B cell (primary cell): Measurements from ENCODE around the gene TMEM50B. TPM values are rescaled to one million over a fixed set of nuclear protein-coding genes. Genes with fewer than 3 reads are reported as not detected.

Source experiments
- ATAC-seq: fragments of 200-7000 bp; cut with Tn5 transposase; one replicate; pipeline ENCODE4 v1.10.0; 2021; ENCODE audit warnings: low read depth, mild to moderate bottlenecking, moderate number of reproducible peaks, moderate library complexity
- CTCF ChIA-PET: fragments of 350-600 bp; sonication (Branson Sonifier 250); formaldehyde crosslinking; loops from one replicate; lab custom pipeline; 2021; ENCODE audit warnings: antibody characterized with exemption, inconsistent platforms; lab: Charles Lee
- POLR2A ChIA-PET: fragments of 350-600 bp; sonication (Branson Sonifier 250); formaldehyde crosslinking; loops from one replicate; lab custom pipeline; 2021; ENCODE audit warnings: antibody characterized with exemption; lab: Charles Lee
- DNase-seq: peaks from one replicate; pipeline ENCODE4 v3.0.0; 2013
- H2AFZ ChIP-seq: 2 replicates; pipeline ENCODE4 v1.6.1; 2012; ENCODE audit warnings: mild to moderate bottlenecking, low read depth, low read length; ENCODE audit not compliant: insufficient read depth, poor library complexity, severe bottlenecking
- H3K27ac ChIP-seq, 2 donors: 1 replicate in 1 of 2; 2 replicates in 1 of 2; pipeline ENCODE4 v1.5.1; 2012 to 2013; ENCODE audit warnings: low read length in 2 of 2, mild to moderate bottlenecking in 2 of 2, moderate library complexity in 1 of 2
- H3K27me3 ChIP-seq, 4 experiments: fragments of 200-600 bp in 1 of 4; sonication (generic) in 1 of 4; replicated peaks in 1 of 4; 1 replicate in 2 of 4; 2 replicates in 2 of 4; pipeline versions ENCODE4 v1.6.1 to v1.7.0; 2013 to 2016; ENCODE audit warnings: low read length in 3 of 4, mild to moderate bottlenecking in 2 of 4, mixed read lengths in 1 of 4, moderate library complexity in 1 of 4; ENCODE audit not compliant: insufficient read depth in 4 of 4, control insufficient read depth in 3 of 4; ENCODE audit errors: control extremely low read depth in 1 of 4
- H3K36me3 ChIP-seq, 2 experiments: replicated peaks in 1 of 2; 1 replicate in 1 of 2; 2 replicates in 1 of 2; pipeline versions ENCODE4 v1.6.1 to v1.7.1; 2013; ENCODE audit warnings: low read length in 1 of 2; ENCODE audit not compliant: insufficient read depth in 2 of 2, control insufficient read depth in 1 of 2; ENCODE audit errors: control extremely low read depth in 1 of 2, extremely low read depth in 1 of 2
- H3K4me1 ChIP-seq, 2 donors: fragments of 200-600 bp in 1 of 2; sonication (generic) in 1 of 2; 1 replicate in 1 of 2; 2 replicates in 1 of 2; pipeline versions ENCODE4 v1.5.1 to v1.6.1; 2013 to 2017; ENCODE audit warnings: low read length in 2 of 2; ENCODE audit not compliant: control insufficient read depth in 2 of 2, insufficient read depth in 2 of 2
- H3K4me2 ChIP-seq: replicated peaks from 2 replicates; pipeline ENCODE3; 2012; ENCODE audit warnings: mild to moderate bottlenecking, low read depth, low read length; ENCODE audit not compliant: poor library complexity, severe bottlenecking
- H3K4me3 ChIP-seq, 5 experiments: fragments of 200-600 bp in 1 of 5; sonication (generic) in 1 of 5; 1 replicate in 3 of 5; 2 replicates in 2 of 5; pipeline versions ENCODE4 v1.5.1 to v1.7.0; 2011 to 2016; ENCODE audit warnings: low read length in 4 of 5, mild to moderate bottlenecking in 4 of 5, low read depth in 2 of 5, control low read depth in 1 of 5, moderate library complexity in 1 of 5; ENCODE audit not compliant: insufficient read depth in 1 of 5; ENCODE audit errors: control extremely low read depth in 1 of 5, extremely low read depth in 1 of 5
- H3K79me2 ChIP-seq: fragments of 200-600 bp; sonication (generic); one replicate; pipeline ENCODE4 v1.6.0; 2016; ENCODE audit warnings: low read length; ENCODE audit not compliant: control insufficient read depth, insufficient read depth
- H3K9ac ChIP-seq: fragments of 200-600 bp; sonication (generic); 2 replicates; pipeline ENCODE4 v1.6.1; 2017; ENCODE audit warnings: mild to moderate bottlenecking, low read length, moderate library complexity
- H3K9me3 ChIP-seq, 3 donors: one replicate each; pipeline versions ENCODE4 v1.6.1 to v1.7.1; 2013; ENCODE audit warnings: low read length in 2 of 3; ENCODE audit not compliant: control insufficient read depth in 2 of 3, insufficient read depth in 1 of 3; ENCODE audit errors: control extremely low read depth in 1 of 3
- H4K20me1 ChIP-seq: 2 replicates; pipeline ENCODE4 v1.6.0; 2012; ENCODE audit warnings: mild to moderate bottlenecking, low read length; ENCODE audit not compliant: insufficient read depth, control insufficient read depth, poor library complexity, severe bottlenecking
- H3K27ac Mint-ChIP-seq: one replicate; pipeline ENCODE4 v1.8.0; 2021; ENCODE audit warnings: mixed read lengths
- H3K27me3 Mint-ChIP-seq: one replicate; pipeline ENCODE4 v1.8.0; 2021; ENCODE audit warnings: mixed read lengths
- H3K4me1 Mint-ChIP-seq: one replicate; pipeline ENCODE4 v1.8.0; 2021; ENCODE audit warnings: mixed read lengths
- H3K4me3 Mint-ChIP-seq: one replicate; pipeline ENCODE4 v1.8.0; 2021; ENCODE audit warnings: mixed read lengths
- H3K9me3 Mint-ChIP-seq: one replicate; pipeline ENCODE4 v1.8.0; 2022; ENCODE audit warnings: mixed read lengths; ENCODE audit not compliant: insufficient read depth
- CTCF ChIP-seq: fragments of 200-600 bp; IDR thresholded peaks from one replicate; pipeline ENCODE4 v1.8.0; 2022; ENCODE audit warnings: antibody characterized with exemption, mild to moderate bottlenecking
- EZH2 ChIP-seq: IDR thresholded peaks from 2 replicates; pipeline ENCODE4 v1.6.1; 2012; ENCODE audit warnings: borderline replicate concordance, low read depth, mild to moderate bottlenecking, moderate library complexity, low read length; ENCODE audit not compliant: insufficient read depth, poor library complexity, severe bottlenecking
- WGBS: methylation state at CpG from one replicate; pipeline ENCODE4 v1.1.5; 2013; ENCODE audit warnings: missing lambda C conversion rate; ENCODE audit not compliant: insufficient coverage; 5-methylcytosine and 5-hydroxymethylcytosine counted together
- intact Hi-C: fragments of 100-400 bp; cut with micrococcal nuclease; formaldehyde crosslinking; loops from one replicate; pipeline ENCODE4 v1.10.0; 2022
- polyA plus RNA-seq: library from polyadenylated mRNA; depleted of rRNA; stranded (reverse); fragments of >200 nt; gene quantifications from 2 replicates; pipeline ENCODE4 v1.2.3, GENCODE V29; 2012
- total RNA-seq, 2 donors: library from RNA; stranded (reverse); fragments of 120-200 nt in 1 of 2; gene quantifications; 1 replicate in 1 of 2; 2 replicates in 1 of 2; pipeline versions ENCODE4 v1.2.3 to v1.2.4, GENCODE V29; 2013 to 2022

TMEM50B gene
- total and polyA plus RNA-seq, 2 donors (not counting 1 experiment from before 2014, with no cell fraction given), result 52.6 to 79.5 TPM

- 49% methylated on average over 32 of the region's 45 CpGs for WGBS
- H3K4me3 ChIP-seq, result peak overlapping the region in 4 of 5 experiments; percentile 40 to 92 (median 80)
- CTCF ChIA-PET, result interaction anchor here (1.4 to 4.0 kb wide), 6 partner anchors 13 to 77 kb away, joined by 4 to 27 read pairs (median 8); partner anchors contain the start of gene IFNAR1
- H3K27me3 ChIP-seq, result no peaks in the 10 kb centered on the region
- Mint-ChIP-seq H3K27me3 (no peaks in the 10 kb centered on the region), H3K4me3 (peak overlapping the region; percentile 87), H3K27ac (peak overlapping the region; percentile 94), H3K4me1 (peaks cover 70% of the 10 kb centered on the region), H3K9me3 (no peaks in the 10 kb centered on the region)
- H3K9me3 ChIP-seq, result no peaks in the 10 kb centered on the region
- POLR2A ChIA-PET, result interaction anchor here (0.6 to 2.3 kb wide), 18 partner anchors 12 to 194 kb away, joined by 3 to 39 read pairs (median 4); partner anchors contain the start of gene IFNAR1
- peaks cover 4 to 12% of the 10 kb centered on the region in 2 experiments for H3K36me3 ChIP-seq
- peak overlapping the region; percentile 80 for H3K4me2 ChIP-seq
- peak overlapping the region; percentile 90 for H3K9ac ChIP-seq
- H3K4me1 ChIP-seq, result peaks cover 49 to 69% of the 10 kb centered on the region in 2 donors
- peak overlapping the region; percentile 71 to 87 for H3K27ac ChIP-seq
- DNase-seq, result peak; percentile 74
- H3K79me2 ChIP-seq, result peaks cover 39% of the 10 kb centered on the region
- intact Hi-C loops, result loop anchor here (1.0 kb wide), 1 partner anchor 19 kb away; no protein-coding TSS in a partner anchor
- ATAC-seq, result peak; percentile 35
- peaks cover 33% of the 10 kb centered on the region for H4K20me1 ChIP-seq
- H2AFZ ChIP-seq, result peak overlapping the region; percentile 61
- TF ChIP-seq EZH2, result no peak
- no peak for TF ChIP-seq CTCF
These were observed 77.5 kb downstream of the TMEM50B start for GRCh38 chr21:33402001-33402979.
